IPS-18c (cell line): ENCODE results near the gene RFX4.
"Not testable (repeated sequence)": the region's sequence is repeated elsewhere in the genome, so short reads cannot be mapped to it uniquely, and the experiment has no call there.

ENCODE experiments used
- H3K4me3 ChIP-seq: 2 replicates; pipeline ENCODE4 v1.7.0; 2013; ENCODE audit warnings: low read depth, mild to moderate bottlenecking, low read length, moderate library complexity; ENCODE audit not compliant: insufficient read depth
- H3K9me3 ChIP-seq: one replicate; pipeline ENCODE4 v1.6.1; 2013; ENCODE audit warnings: mild to moderate bottlenecking, low read length, moderate library complexity; ENCODE audit not compliant: control insufficient read depth, insufficient read depth

Gene RFX4

DNA sequence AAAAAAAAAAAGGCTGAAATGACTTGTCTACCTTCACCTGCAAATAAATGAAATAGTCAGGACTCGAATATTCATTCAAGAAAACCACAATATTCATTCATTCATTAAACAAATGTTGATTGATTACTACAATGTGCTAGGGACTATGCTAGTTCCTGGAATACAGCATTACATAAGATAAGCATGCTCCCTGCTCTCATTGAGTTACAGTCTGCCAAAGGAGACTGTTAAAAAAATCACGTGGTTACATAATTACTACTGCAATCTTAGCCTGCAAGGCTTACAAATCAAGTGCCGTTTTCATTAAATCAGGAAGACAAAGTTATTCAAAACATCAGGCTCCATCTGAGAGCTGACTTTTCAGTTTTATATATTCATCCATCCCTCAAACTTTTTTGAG, 121.3 kb downstream of the RFX4 start:
- no peaks in the 10 kb centered on the region for H3K9me3 ChIP-seq
- no peak overlapping the region for H3K4me3 ChIP-seq

DNA sequence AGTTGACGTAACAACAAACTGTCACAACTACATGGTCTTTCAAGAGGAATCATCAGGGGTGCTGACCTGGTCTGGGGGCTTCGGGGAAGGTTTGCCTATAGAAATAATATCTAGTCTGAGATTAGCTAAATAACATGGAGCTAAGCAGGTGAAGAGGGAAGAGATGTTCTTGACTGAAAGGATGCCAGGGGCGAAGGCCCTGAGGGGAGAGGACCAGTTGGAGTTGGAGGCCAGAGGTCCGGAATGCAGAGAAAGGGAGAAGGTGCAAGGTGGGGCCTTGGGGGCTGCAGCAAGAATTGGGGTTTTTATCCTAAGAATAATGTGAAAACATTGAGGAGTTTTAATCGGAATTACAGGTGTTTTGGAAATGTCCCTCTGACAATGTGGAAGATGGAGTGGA, 123.2 kb downstream of the RFX4 start:
- no peak overlapping the region for H3K4me3 ChIP-seq
- no peaks in the 10 kb centered on the region for H3K9me3 ChIP-seq

DNA sequence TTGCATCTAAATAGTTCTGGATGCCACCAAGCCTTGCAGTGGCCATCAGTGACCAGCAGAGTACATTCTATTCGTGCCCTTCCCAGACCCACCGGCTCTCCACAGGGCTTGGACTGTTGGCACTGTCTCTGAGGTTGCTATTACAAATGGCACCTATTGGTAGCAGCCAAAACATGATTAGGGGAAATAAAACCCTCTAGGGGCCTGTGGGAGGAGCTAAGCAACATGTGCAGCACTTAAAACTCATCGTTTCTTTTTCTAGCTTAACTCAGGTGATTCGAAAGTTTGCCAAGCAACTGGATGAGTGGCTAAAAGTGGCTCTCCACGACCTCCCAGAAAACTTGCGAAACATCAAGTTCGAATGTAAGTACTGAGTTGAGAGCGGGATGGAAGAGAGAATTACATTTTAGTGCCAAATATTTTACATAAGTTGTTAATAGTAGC, 126.3 kb downstream of the RFX4 start:
- no peaks in the 10 kb centered on the region for H3K9me3 ChIP-seq
- H3K4me3 ChIP-seq: no peak overlapping the region

DNA sequence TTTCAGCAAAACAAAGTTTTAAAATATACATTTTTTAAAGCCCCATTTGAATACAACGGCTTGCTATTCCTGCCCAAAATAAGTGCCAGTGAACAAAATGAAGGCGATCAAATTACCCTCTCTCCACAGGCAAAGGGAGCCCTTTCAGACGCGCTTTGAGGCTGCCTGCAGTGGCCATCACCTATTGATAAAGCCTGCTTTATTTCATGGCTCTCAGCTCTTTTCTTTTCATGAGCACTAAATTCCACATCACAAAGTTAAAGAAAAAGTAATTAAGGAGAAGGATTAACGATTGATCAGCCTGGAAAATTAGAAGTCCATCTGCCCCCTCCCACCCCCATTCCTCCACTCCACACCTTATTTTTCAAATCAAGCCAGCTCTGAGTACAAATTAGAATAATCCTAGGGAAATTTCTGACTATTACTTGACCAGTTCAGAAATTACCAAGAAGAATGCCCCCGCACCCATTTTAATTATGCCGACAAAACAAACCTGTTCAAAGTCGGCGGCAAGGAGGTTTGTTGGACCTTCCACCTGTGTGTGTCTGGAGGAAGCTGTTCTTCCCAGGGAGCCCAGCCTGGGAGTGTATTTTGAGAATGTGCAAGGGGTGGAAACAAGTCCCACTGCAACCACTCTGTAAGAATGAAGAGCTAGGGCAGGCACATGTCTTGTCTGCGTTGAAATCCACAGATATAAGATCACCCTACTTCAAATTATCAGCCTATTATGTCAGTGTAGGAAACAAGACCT, 127.5 kb downstream of the RFX4 start:
- Histone ChIP-seq H3K4me3 (no peak overlapping the region), H3K9me3 (no peaks in the 10 kb centered on the region)

DNA sequence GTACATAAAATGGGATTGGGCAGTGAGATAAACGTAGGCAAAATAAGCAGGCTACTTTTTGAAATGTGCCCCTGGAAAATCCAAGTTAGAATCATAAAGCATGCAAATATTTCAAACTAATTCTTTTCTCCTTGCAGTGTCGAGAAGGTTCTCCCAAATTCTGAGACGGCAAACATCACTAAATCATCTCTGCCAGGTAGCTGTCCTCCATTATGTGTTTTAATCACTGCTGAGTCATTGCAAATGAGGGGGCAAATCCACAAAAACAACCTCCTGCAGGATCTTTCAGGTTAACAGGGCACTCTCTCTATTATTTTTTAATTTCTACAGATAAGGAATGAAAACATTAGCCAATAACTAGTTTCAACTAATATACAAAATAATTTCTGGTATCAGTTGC, 128.5 kb downstream of the RFX4 start:
- Histone ChIP-seq H3K9me3 (no peaks in the 10 kb centered on the region), H3K4me3 (no peak overlapping the region)

DNA sequence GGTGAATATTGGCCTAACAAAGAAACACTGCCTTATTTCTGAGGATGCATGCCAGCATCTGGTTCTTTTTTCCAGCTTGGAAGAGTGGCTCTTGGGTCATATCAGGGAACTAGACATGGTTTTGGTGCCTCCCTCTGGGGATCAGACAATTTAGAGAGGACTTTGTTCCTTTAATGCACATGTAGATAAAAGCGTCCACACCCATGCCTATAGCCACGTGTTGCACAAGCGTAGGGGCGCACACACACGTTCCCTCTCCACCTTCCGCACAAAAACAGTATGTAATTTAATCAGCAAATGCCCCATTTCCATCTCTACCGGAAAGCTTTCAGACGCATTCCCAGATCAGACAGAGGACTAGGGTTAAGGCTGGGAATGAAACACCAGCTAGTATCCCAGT, 130.0 kb downstream of the RFX4 start:
- H3K9me3 ChIP-seq: peaks cover 2% of the 10 kb centered on the region
- H3K4me3 ChIP-seq: no peak overlapping the region

GRCh38 chr12:106714926-106715325, 132.1 kb downstream of the RFX4 start:
- peaks cover 2% of the 10 kb centered on the region for H3K9me3 ChIP-seq
- no peak overlapping the region for H3K4me3 ChIP-seq

DNA sequence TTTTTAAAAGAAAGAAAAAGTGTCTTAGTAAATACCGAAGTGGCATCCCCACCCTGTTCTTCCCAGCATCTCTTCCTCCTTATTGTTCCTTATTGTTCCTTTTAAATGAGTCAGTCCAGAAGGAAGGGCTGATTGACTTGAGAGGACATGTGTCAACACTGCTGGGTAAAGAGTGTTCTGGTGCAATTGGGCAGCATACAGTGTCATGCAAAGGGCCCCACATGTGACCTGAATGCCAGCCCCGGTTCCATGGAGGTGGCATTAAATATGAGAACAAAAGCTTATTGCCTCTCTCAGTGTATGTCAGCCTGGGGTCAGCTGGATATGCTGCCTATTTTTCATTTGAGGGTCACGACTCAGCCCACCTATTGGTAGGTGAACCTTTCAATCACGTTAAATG, 132.8 kb downstream of the RFX4 start:
- H3K9me3 ChIP-seq: peaks cover 2% of the 10 kb centered on the region
- H3K4me3 ChIP-seq: no peak overlapping the region

DNA sequence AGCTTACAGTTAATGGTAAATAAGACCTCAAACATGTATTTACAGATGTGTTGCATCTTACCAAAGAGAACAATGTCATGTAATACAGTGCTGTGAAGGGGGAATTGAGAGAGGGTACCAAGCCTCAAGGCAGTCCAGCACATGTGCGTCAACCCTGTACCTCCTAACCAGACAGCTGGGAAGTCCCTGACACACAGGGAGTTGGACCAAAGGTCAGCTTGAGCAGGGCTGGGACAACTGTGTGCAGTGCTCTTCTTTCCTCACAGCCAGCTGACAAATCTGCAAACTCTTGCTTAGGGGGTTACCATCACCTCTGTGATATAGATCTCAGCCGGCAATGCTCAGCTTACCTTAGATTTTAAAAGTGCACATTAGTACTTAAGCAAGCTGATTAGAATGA, 134.9 kb downstream of the RFX4 start:
- no peak overlapping the region for H3K4me3 ChIP-seq
- peaks cover 2% of the 10 kb centered on the region for H3K9me3 ChIP-seq

DNA sequence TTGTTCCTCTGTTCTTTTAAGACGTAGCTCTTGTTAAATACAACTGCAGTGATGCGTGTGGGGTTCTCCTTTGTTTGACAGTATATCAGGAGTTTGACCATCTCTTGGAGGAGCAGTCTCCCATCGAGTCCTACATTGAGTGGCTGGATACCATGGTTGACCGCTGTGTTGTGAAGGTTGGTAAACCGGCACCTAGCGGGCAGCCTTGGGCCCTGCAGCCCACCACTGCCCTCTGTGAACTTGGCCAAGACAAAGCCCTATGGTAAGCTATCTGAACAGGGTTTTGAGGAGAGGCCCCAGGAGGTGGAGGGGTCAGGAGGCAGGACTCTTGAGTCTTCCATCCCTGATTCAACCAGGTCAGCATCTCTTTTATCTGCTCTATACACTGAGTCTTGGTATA, 137.1 kb downstream of the RFX4 start:
- Histone ChIP-seq H3K4me3 (no peak overlapping the region), H3K9me3 (peaks cover 2% of the 10 kb centered on the region)

DNA sequence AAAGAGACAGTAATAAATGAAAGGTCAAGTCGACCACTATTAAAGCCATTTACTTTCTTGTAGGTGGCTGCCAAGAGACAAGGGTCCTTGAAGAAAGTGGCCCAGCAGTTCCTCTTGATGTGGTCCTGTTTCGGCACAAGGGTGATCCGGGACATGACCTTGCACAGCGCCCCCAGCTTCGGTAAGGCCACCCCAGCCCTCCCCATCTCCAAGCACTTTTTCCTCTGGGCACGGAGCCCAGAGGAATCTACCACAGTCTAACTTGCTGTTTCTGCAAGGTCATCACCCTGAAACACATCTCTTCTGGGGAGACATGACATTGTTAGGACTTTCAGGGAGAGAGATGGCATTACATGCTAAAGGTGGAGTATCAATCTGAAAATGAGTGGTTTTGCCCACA, 137.9 kb downstream of the RFX4 start:
- Histone ChIP-seq H3K9me3 (peaks cover 2% of the 10 kb centered on the region), H3K4me3 (no peak overlapping the region)

GRCh38 chr12:106721915-106722314, 139.1 kb downstream of the RFX4 start:
- Histone ChIP-seq H3K4me3 (no peak overlapping the region), H3K9me3 (peaks cover 2% of the 10 kb centered on the region)

DNA sequence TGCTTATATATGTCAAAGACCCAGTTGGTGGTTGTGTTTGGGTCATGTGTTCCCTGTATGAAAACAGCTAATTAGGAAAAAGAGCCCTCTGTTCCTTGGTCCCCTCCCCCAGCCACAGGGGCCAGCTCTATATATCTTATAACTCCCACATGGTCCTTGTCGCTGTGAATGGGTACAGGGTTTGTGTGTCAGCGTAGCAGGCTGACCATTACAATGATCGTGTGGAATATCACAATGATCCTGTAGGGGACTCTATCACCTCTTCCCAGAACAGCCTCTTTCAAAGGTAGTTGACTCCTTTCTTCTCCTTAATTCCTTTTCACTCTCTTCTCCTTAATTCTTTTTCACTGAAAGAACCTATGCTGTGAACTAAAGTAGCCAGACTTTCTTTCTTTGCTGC, 140.0 kb downstream of the RFX4 start:
- Histone ChIP-seq H3K9me3 (no peaks in the 10 kb centered on the region), H3K4me3 (no peak overlapping the region)

DNA sequence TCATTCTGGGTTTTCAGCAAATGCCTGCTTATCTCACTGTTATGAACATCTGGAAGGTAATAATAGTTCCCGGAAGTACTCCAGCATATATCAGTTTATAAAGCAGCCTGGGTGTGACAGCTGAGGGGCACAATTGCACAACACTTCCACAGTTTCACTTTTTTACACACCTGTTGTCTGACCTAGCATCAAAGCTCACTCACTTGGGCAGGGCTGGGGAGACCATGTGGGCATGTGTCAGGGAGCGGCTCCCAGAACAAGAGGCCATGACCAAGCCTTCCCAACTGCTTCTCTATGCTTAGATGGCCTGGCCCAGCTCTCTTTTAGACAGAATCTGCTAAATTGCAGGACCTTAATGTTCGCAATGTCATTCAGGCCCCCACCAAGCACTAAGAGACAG, 140.6 kb downstream of the RFX4 start:
- no peak overlapping the region for H3K4me3 ChIP-seq
- H3K9me3 ChIP-seq: no peaks in the 10 kb centered on the region

DNA sequence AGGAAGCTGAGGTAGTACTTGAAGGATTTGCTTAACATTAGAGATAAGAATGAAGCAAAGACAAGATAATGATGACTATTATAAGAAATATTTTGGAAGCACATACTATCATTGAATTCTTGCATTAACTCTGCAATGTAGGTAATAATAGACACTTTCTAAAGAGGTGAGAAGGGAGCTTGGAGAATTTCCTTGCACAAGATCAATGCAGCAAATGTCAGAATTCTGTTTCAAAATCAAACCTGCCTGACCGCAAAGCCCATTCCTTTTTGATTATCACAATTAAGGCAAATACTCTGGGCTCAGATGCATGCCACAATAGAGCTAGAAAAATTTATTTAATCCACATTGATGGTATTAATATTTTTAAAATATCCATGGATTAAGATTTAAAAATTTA, 141.3 kb downstream of the RFX4 start:
- H3K9me3 ChIP-seq: no peaks in the 10 kb centered on the region
- H3K4me3 ChIP-seq: no peak overlapping the region

- H3K4me3 ChIP-seq: no peak overlapping the region
- H3K9me3 ChIP-seq: no peaks in the 10 kb centered on the region
Measured at GRCh38 chr12:106724934-106725333, 142.1 kb downstream of the RFX4 start.

- not testable (repeated sequence) for H3K4me3 ChIP-seq, H3K9me3 ChIP-seq
Measured at GRCh38 chr12:106726603-106727202, 143.9 kb downstream of the RFX4 start.

DNA sequence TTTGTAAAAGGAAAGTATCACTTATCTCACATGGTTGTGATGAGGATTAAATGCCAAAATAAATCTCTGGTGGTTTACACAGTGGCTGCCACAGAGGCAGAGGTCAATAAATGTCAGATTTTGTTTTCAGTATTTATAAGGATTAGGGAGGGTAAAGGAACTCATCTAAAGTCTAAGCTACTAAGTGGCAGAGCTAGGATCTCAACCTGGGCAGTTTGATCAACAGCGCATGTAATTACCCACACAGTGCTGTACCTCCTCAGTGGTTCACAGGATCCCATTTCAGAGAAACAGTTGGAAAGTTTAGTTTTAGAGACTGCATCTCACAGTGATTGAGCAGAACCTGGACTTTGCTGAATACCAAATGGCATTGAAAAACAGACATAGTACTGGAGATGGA, 146.8 kb downstream of the RFX4 start:
- Histone ChIP-seq H3K9me3 (no peaks in the 10 kb centered on the region), H3K4me3 (no peak overlapping the region)

DNA sequence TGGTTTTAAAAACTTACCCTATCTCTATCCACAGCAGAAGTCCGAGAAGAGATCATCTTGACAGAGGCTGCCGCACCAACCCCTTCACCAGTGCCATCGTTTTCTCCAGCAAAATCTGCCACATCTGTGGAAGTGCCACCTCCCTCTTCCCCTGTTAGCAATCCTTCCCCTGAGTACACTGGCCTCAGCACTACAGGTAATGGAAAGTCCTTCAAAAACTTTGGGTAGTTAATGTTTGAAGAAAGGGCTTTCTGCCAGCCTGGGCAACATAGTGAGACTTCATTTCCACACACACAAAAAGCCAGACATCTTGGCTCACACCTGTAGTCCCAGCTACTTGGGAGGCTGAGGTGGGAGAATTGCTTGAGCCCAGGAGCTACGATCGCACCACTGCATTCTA, 150.1 kb downstream of the RFX4 start:
- Histone ChIP-seq H3K9me3 (no peaks in the 10 kb centered on the region), H3K4me3 (no peak overlapping the region)
